ENCODE measurements around the gene HMGA1. TPM values are rescaled to one million over a fixed set of nuclear protein-coding genes. Genes with fewer than 3 reads are reported as not detected.
A peak's percentile ranks its signal among the peaks of the same experiment; 100 is the strongest.

The HMGA1 gene
- total and polyA plus RNA-seq, 2 of the 13 experiments (the other 11 are each of a cell fraction or from before 2014, with no cell fraction given): 117 to 145 TPM

DNA sequence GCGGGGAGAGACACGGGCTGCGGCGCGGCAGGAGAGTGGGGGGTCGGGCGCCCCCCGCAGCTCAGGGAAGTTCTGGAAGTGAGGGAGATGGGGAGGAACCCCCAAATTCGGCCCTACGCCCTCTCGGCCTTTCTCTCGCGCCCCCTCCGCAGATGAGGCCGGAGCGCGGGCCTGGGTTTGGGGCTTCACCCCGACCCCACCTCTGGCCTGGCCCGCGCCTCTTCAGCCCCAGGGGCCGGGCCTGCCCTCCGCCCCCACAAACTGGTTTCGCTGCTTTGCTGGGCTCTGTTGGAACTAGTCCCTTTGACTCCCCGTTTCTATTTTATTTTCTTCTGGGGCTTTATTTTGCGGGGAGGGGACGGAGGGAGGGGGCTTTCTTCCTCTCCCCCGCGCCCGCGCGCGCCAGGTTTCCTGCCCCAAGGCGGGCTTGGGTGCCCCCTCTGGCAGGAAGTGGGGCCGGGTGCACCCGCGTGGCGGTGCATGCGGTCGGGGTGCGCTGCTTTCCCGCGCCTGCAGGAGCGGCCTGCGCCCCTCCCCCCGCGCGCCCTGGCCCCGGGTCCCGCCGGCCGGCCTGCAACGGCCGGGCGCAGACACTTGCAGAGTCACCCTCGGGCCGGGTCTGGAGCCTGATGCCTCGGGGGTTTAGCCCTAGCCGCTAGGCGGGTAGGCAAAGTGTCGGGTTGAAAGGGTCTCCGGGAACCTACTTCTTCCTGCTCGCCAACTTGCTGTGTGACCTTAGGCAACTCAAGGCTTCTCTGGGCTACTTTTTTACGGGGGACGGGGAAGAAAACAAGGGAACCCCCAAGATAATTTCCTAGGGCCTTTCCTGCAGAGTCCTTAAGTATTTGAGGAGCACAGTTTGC is 1.3 kb downstream of the HMGA1 start (continued):
- TF ChIP-seq RERE (CRISPR knock-in tag; IDR thresholded peaks at IDR 0.05; ENCODE audit: low read depth) (no peak), ZNF124 (CRISPR knock-in tag; IDR thresholded peaks at IDR 0.05) (peak; percentile 90; the same call in 1 of the 2 replicates), MIER2 (CRISPR knock-in tag; IDR thresholded peaks at IDR 0.05) (peak; percentile 66; the same call in 1 of the 2 replicates), ZNF644 (CRISPR knock-in tag; IDR thresholded peaks at IDR 0.05; ENCODE audit: low read depth) (no peak), THRA (CRISPR knock-in tag; IDR thresholded peaks at IDR 0.05; ENCODE audit: borderline replicate concordance) (peak; percentile 49; the same call in 1 of the 2 replicates), ZSCAN25 (CRISPR knock-in tag; IDR thresholded peaks at IDR 0.05) (peak; percentile 80), KLF16 (CRISPR knock-in tag; IDR thresholded peaks at IDR 0.05) (peak; percentile 38 to 67; a peak in 1 of 4 replicates), MNT (IDR thresholded peaks at IDR 0.05) (no peak), TFDP2 (CRISPR knock-in tag; IDR thresholded peaks at IDR 0.05) (peak; percentile 98), ZNF713 (CRISPR knock-in tag; IDR thresholded peaks at IDR 0.05) (peak; percentile 82; the same call in 1 of the 2 replicates), ZBTB3 (CRISPR knock-in tag; IDR thresholded peaks at IDR 0.05; ENCODE audit: borderline replicate concordance, low read depth) (0 out of 2 replicates have a peak, but pooled peaks have one; percentile 67), ZNF263 (CRISPR knock-in tag; IDR thresholded peaks at IDR 0.05) (peak; percentile 87), MYNN (CRISPR knock-in tag; IDR thresholded peaks at IDR 0.05; ENCODE audit: low read depth) (peak; percentile 81; the same call in 1 of the 2 replicates), HNF4G (IDR thresholded peaks at IDR 0.05; ENCODE audit: borderline replicate concordance, low read depth, low read length) (no peak), HNF4G (CRISPR knock-in tag; IDR thresholded peaks at IDR 0.05; ENCODE audit: borderline replicate concordance, low read depth) (0 out of 2 replicates have a peak, but pooled peaks have one; percentile 33), FOSL2 (CRISPR knock-in tag; IDR thresholded peaks at IDR 0.05) (peak; percentile 39; the same call in 1 of the 2 replicates)
- TF ChIP-seq, protein P1, sequence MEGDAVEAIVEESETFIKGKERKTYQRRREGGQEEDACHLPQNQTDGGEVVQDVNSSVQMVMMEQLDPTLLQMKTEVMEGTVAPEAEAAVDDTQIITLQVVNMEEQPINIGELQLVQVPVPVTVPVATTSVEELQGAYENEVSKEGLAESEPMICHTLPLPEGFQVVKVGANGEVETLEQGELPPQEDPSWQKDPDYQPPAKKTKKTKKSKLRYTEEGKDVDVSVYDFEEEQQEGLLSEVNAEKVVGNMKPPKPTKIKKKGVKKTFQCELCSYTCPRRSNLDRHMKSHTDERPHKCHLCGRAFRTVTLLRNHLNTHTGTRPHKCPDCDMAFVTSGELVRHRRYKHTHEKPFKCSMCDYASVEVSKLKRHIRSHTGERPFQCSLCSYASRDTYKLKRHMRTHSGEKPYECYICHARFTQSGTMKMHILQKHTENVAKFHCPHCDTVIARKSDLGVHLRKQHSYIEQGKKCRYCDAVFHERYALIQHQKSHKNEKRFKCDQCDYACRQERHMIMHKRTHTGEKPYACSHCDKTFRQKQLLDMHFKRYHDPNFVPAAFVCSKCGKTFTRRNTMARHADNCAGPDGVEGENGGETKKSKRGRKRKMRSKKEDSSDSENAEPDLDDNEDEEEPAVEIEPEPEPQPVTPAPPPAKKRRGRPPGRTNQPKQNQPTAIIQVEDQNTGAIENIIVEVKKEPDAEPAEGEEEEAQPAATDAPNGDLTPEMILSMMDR (CRISPR knock-in tag; IDR thresholded peaks at IDR 0.05): peak; percentile 71

Data from HepG2 (cell line).